ENCODE data around the gene ARFIP2.
A peak's percentile ranks its signal among the peaks of the same experiment; 100 is the strongest.

ARFIP2 gene

GRCh38 chr11:6440906-6441358 is 40.2 kb downstream of the ARFIP2 start, which contains the start of gene HPX:
Gene HPX, minus strand, starts transcription at chr11:6440987. Its CDS starts 24 bp downstream, at chr11:6440963.
- no peak for DNase-seq

- peak; percentile 70 for DNase-seq
Observed at GRCh38 chr11:6438979-6439571, 42.1 kb downstream of the ARFIP2 start.

- DNase-seq, result no peak
Observed at GRCh38 chr11:6437993-6438392, 43.1 kb downstream of the ARFIP2 start.

- no peak for DNase-seq
Observed at GRCh38 chr11:6437423-6437822, 43.7 kb downstream of the ARFIP2 start.

GRCh38 chr11:6433998-6434660 is 47.0 kb downstream of the ARFIP2 start:
- no peak for DNase-seq

- no peak for DNase-seq
Observed at GRCh38 chr11:6431861-6432260, 49.3 kb downstream of the ARFIP2 start.

- DNase-seq, result no peak
Observed at GRCh38 chr11:6427516-6427915, 53.6 kb downstream of the ARFIP2 start.

Measured in eye (tissue), 1 donor.